Measurements from ENCODE around the gene GIPR. TPM values are rescaled to one million over a fixed set of nuclear protein-coding genes. Genes with fewer than 3 reads are reported as not detected.
A peak's percentile ranks its signal among the peaks of the same experiment; 100 is the strongest.

The GIPR gene
- total RNA-seq, 1 experiment from 2014 or later, result 2.0 TPM

- no peak for DNase-seq (ENCODE audit: low read depth, low spot score)
- TF ChIP-seq, protein P1, sequence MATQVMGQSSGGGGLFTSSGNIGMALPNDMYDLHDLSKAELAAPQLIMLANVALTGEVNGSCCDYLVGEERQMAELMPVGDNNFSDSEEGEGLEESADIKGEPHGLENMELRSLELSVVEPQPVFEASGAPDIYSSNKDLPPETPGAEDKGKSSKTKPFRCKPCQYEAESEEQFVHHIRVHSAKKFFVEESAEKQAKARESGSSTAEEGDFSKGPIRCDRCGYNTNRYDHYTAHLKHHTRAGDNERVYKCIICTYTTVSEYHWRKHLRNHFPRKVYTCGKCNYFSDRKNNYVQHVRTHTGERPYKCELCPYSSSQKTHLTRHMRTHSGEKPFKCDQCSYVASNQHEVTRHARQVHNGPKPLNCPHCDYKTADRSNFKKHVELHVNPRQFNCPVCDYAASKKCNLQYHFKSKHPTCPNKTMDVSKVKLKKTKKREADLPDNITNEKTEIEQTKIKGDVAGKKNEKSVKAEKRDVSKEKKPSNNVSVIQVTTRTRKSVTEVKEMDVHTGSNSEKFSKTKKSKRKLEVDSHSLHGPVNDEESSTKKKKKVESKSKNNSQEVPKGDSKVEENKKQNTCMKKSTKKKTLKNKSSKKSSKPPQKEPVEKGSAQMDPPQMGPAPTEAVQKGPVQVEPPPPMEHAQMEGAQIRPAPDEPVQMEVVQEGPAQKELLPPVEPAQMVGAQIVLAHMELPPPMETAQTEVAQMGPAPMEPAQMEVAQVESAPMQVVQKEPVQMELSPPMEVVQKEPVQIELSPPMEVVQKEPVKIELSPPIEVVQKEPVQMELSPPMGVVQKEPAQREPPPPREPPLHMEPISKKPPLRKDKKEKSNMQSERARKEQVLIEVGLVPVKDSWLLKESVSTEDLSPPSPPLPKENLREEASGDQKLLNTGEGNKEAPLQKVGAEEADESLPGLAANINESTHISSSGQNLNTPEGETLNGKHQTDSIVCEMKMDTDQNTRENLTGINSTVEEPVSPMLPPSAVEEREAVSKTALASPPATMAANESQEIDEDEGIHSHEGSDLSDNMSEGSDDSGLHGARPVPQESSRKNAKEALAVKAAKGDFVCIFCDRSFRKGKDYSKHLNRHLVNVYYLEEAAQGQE (IDR thresholded peaks at IDR 0.05; ENCODE audit: insufficient read depth in 1 of 2, low read depth in 2 of 2, low read length in 1 of 2), result no peak
- TF ChIP-seq, protein P2, sequence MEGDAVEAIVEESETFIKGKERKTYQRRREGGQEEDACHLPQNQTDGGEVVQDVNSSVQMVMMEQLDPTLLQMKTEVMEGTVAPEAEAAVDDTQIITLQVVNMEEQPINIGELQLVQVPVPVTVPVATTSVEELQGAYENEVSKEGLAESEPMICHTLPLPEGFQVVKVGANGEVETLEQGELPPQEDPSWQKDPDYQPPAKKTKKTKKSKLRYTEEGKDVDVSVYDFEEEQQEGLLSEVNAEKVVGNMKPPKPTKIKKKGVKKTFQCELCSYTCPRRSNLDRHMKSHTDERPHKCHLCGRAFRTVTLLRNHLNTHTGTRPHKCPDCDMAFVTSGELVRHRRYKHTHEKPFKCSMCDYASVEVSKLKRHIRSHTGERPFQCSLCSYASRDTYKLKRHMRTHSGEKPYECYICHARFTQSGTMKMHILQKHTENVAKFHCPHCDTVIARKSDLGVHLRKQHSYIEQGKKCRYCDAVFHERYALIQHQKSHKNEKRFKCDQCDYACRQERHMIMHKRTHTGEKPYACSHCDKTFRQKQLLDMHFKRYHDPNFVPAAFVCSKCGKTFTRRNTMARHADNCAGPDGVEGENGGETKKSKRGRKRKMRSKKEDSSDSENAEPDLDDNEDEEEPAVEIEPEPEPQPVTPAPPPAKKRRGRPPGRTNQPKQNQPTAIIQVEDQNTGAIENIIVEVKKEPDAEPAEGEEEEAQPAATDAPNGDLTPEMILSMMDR (IDR thresholded peaks at IDR 0.05), result peak; percentile 93
- CTCF ChIA-PET, result interaction anchor here (0.5 to 1.1 kb wide), 4 partner anchors 10 to 76 kb away, joined by 3 to 5 read pairs (median 4); partner anchors contain the start of gene SIX5
Measured at GRCh38 chr19:45693106-45693788, 25.2 kb downstream of the GIPR start.

GRCh38 chr19:45701676-45702075, 33.7 kb downstream of the GIPR start:
- ChIA-PET POLR2A (interaction anchor here (0.6 to 0.7 kb wide), 2 partner anchors 9 to 221 kb away, joined by 3 to 6 read pairs; partner anchors contain the start of gene QPCTL), CTCF (no interaction called here)
- in situ Hi-C loops (cut with HindIII; ENCODE audit: low pct_unique_long_range_greater_than_20kb, low sequenced_read_pairs), result no loop called here
- no peak for ATAC-seq
- BruUV-seq (replicated peaks), result no TSS peak
- Histone ChIP-seq H3K4me1 (ENCODE audit: control insufficient read depth, insufficient read depth, low read length) (no peaks in the 10 kb centered on the region), H3K27ac (ENCODE audit: low read length) (no peak overlapping the region), H3K27me3 (ENCODE audit: control insufficient read depth, insufficient read depth, low read length) (no peaks in the 10 kb centered on the region), H3K4me3 (ENCODE audit: low read depth in 2 of 2, low read length in 2 of 2) (no peak overlapping the region), H3K36me3 (ENCODE audit: control insufficient read depth, insufficient read depth, low read length) (no peaks in the 10 kb centered on the region), H3K9me3 (ENCODE audit: control insufficient read depth, insufficient read depth, low read depth, low read length) (no peaks in the 10 kb centered on the region)
- intact Hi-C loops (cut with micrococcal nuclease; ENCODE audit: unreplicated experiment), result loop anchor here (10.0 kb wide), 1 partner anchor 63 kb away; the partner anchor contains the start of gene SIX5
- no peak for TF ChIP-seq POLR2AphosphoS5 (IDR thresholded peaks at IDR 0.05; ENCODE audit: low read depth, low read length)
- no peak for DNase-seq (ENCODE audit: low read depth, low spot score)

More at GRCh38 chr19:45693106-45693788, 25.2 kb downstream of the GIPR start:
- TSS peak; percentile 82 for BruUV-seq (replicated peaks)
- ATAC-seq, result 0 out of 2 replicates have a peak, but pooled peaks have one; percentile 31
- Histone ChIP-seq H3K9me3 (ENCODE audit: control insufficient read depth, insufficient read depth, low read depth, low read length) (no peaks in the 10 kb centered on the region), H3K27ac (ENCODE audit: low read length) (peak overlapping the region; percentile 82), H3K36me3 (ENCODE audit: control insufficient read depth, insufficient read depth, low read length) (peaks cover 4% of the 10 kb centered on the region; the same call in 1 of the 2 replicates), H3K4me3 (ENCODE audit: low read depth in 2 of 2, low read length in 2 of 2) (peak overlapping the region; percentile 73 to 74), H3K4me1 (ENCODE audit: control insufficient read depth, insufficient read depth, low read length) (no peaks in the 10 kb centered on the region), H3K27me3 (ENCODE audit: control insufficient read depth, insufficient read depth, low read length) (no peaks in the 10 kb centered on the region)
- in situ Hi-C loops (cut with HindIII; ENCODE audit: low pct_unique_long_range_greater_than_20kb, low sequenced_read_pairs) (no loop called here), intact Hi-C loops (cut with micrococcal nuclease; ENCODE audit: unreplicated experiment) (no loop called here)
- POLR2A ChIA-PET, result interaction anchor here (0.8 to 1.5 kb wide), 2 partner anchors 14 to 76 kb away, joined by 3 read pairs; partner anchors contain the start of gene SIX5

- no TSS peak for BruUV-seq (replicated peaks)
- no peak for TF ChIP-seq POLR2AphosphoS5 (IDR thresholded peaks at IDR 0.05; ENCODE audit: low read depth, low read length)
- TF ChIP-seq, protein P2 (IDR thresholded peaks at IDR 0.05), result no peak
- TF ChIP-seq TCF7L2 (IDR thresholded peaks at IDR 0.05; ENCODE audit: low read depth, low read length), result no peak
- Histone ChIP-seq H3K9me3 (ENCODE audit: control insufficient read depth, insufficient read depth, low read depth, low read length) (no peaks in the 10 kb centered on the region), H3K36me3 (ENCODE audit: control insufficient read depth, insufficient read depth, low read length) (no peaks in the 10 kb centered on the region), H3K27me3 (ENCODE audit: control insufficient read depth, insufficient read depth, low read length) (no peaks in the 10 kb centered on the region), H3K4me1 (ENCODE audit: control insufficient read depth, insufficient read depth, low read length) (no peaks in the 10 kb centered on the region), H3K4me3 (ENCODE audit: low read depth in 2 of 2, low read length in 2 of 2) (no peak overlapping the region), H3K27ac (ENCODE audit: low read length) (no peak overlapping the region)
- CTCF ChIA-PET, result no interaction called here
- ATAC-seq (peak; percentile 27; the same call in 1 of the 2 replicates), DNase-seq (ENCODE audit: low read depth, low spot score) (no peak)
- intact Hi-C loops (cut with micrococcal nuclease; ENCODE audit: unreplicated experiment), result loop anchor here (10.0 kb wide), 1 partner anchor 60 kb away; the partner anchor contains the start of gene SIX5
- POLR2A ChIA-PET, result no interaction called here
- in situ Hi-C loops (cut with HindIII; ENCODE audit: low pct_unique_long_range_greater_than_20kb, low sequenced_read_pairs), result no loop called here
Measured at GRCh38 chr19:45705115-45705514, 37.1 kb downstream of the GIPR start.
